Measurements from ENCODE around the gene TMEM198.

TMEM198 gene

GRCh38 chr2:219543596-219544358 is at the start of gene TMEM198, which contains the start of gene CHPF:
Gene TMEM198 (plus strand): TSS chr2:219544028. CDS start chr2:219544728, 700 bp downstream.
Gene CHPF (minus strand): TSS chr2:219543809. CDS start chr2:219543538, 271 bp downstream.
- peak; percentile 99 for DNase-seq

- no peak for DNase-seq
Measured at GRCh38 chr2:219494952-219495530, 48.8 kb upstream of the TMEM198 start.

- peak; percentile 68 for DNase-seq
Measured at GRCh38 chr2:219495531-219496122, 48.2 kb upstream of the TMEM198 start.

- no peak for DNase-seq
Measured at GRCh38 chr2:219496247-219496824, 47.5 kb upstream of the TMEM198 start.

- DNase-seq = no peak
Measured at GRCh38 chr2:219496825-219497494, 46.9 kb upstream of the TMEM198 start.

GRCh38 chr2:219497495-219498279 is 46.1 kb upstream of the TMEM198 start:
- peak; percentile 90 for DNase-seq

GRCh38 chr2:219498280-219499057 is 45.4 kb upstream of the TMEM198 start, which contains the start of gene GMPPA:
Gene GMPPA (plus strand): TSS chr2:219498891. CDS start chr2:219499976, 1,085 bp downstream.
- DNase-seq = peak; percentile 99

- DNase-seq = no peak
Measured at GRCh38 chr2:219499058-219499307, 44.8 kb upstream of the TMEM198 start.

GRCh38 chr2:219499555-219499954 is 44.3 kb upstream of the TMEM198 start:
- DNase-seq = no peak

- DNase-seq = no peak
Measured at GRCh38 chr2:219500135-219500534, 43.7 kb upstream of the TMEM198 start.

- DNase-seq = no peak
Measured at GRCh38 chr2:219501849-219502248, 42.0 kb upstream of the TMEM198 start.

- no peak for DNase-seq
Measured at GRCh38 chr2:219502618-219503017, 41.2 kb upstream of the TMEM198 start.

- DNase-seq = no peak
Measured at GRCh38 chr2:219505585-219505984, 38.2 kb upstream of the TMEM198 start.

- no peak for DNase-seq
Measured at GRCh38 chr2:219506153-219506801, 37.6 kb upstream of the TMEM198 start.

- DNase-seq = no peak
Measured at GRCh38 chr2:219506802-219507526, 36.9 kb upstream of the TMEM198 start.

GRCh38 chr2:219507581-219508443 is 36.0 kb upstream of the TMEM198 start:
- no peak for DNase-seq

GRCh38 chr2:219508444-219508734 is 35.4 kb upstream of the TMEM198 start:
- no peak for DNase-seq

GRCh38 chr2:219508971-219509779 is 34.7 kb upstream of the TMEM198 start:
- DNase-seq = peak; percentile 59
